B cell (primary cell): ENCODE data around the gene ESPL1. TPM values are rescaled to one million over a fixed set of nuclear protein-coding genes. Genes with fewer than 3 reads are reported as not detected.

Experiments used
- ATAC-seq: fragments of 200-7000 bp; cut with Tn5 transposase; one replicate; pipeline ENCODE4 v1.10.0; 2021; ENCODE audit warnings: low read depth, mild to moderate bottlenecking, moderate number of reproducible peaks, moderate library complexity
- CTCF ChIA-PET: fragments of 350-600 bp; sonication (Branson Sonifier 250); formaldehyde crosslinking; loops from one replicate; lab custom pipeline; 2021; ENCODE audit warnings: antibody characterized with exemption, inconsistent platforms; lab: Charles Lee
- POLR2A ChIA-PET: fragments of 350-600 bp; sonication (Branson Sonifier 250); formaldehyde crosslinking; loops from one replicate; lab custom pipeline; 2021; ENCODE audit warnings: antibody characterized with exemption; lab: Charles Lee
- DNase-seq: peaks from one replicate; pipeline ENCODE4 v3.0.0; 2013
- H2AFZ ChIP-seq: 2 replicates; pipeline ENCODE4 v1.6.1; 2012; ENCODE audit warnings: mild to moderate bottlenecking, low read depth, low read length; ENCODE audit not compliant: insufficient read depth, poor library complexity, severe bottlenecking
- H3K27ac ChIP-seq, 2 donors: 1 replicate in 1 of 2; 2 replicates in 1 of 2; pipeline ENCODE4 v1.5.1; 2012 to 2013; ENCODE audit warnings: low read length in 2 of 2, mild to moderate bottlenecking in 2 of 2, moderate library complexity in 1 of 2
- H3K27me3 ChIP-seq, 4 experiments: fragments of 200-600 bp in 1 of 4; sonication (generic) in 1 of 4; replicated peaks in 1 of 4; 1 replicate in 2 of 4; 2 replicates in 2 of 4; pipeline versions ENCODE4 v1.6.1 to v1.7.0; 2013 to 2016; ENCODE audit warnings: low read length in 3 of 4, mild to moderate bottlenecking in 2 of 4, mixed read lengths in 1 of 4, moderate library complexity in 1 of 4; ENCODE audit not compliant: insufficient read depth in 4 of 4, control insufficient read depth in 3 of 4; ENCODE audit errors: control extremely low read depth in 1 of 4
- H3K36me3 ChIP-seq, 2 experiments: replicated peaks in 1 of 2; 1 replicate in 1 of 2; 2 replicates in 1 of 2; pipeline versions ENCODE4 v1.6.1 to v1.7.1; 2013; ENCODE audit warnings: low read length in 1 of 2; ENCODE audit not compliant: insufficient read depth in 2 of 2, control insufficient read depth in 1 of 2; ENCODE audit errors: control extremely low read depth in 1 of 2, extremely low read depth in 1 of 2
- H3K4me1 ChIP-seq, 2 donors: fragments of 200-600 bp in 1 of 2; sonication (generic) in 1 of 2; 1 replicate in 1 of 2; 2 replicates in 1 of 2; pipeline versions ENCODE4 v1.5.1 to v1.6.1; 2013 to 2017; ENCODE audit warnings: low read length in 2 of 2; ENCODE audit not compliant: control insufficient read depth in 2 of 2, insufficient read depth in 2 of 2
- H3K4me2 ChIP-seq: replicated peaks from 2 replicates; pipeline ENCODE3; 2012; ENCODE audit warnings: mild to moderate bottlenecking, low read depth, low read length; ENCODE audit not compliant: poor library complexity, severe bottlenecking
- H3K4me3 ChIP-seq, 5 experiments: fragments of 200-600 bp in 1 of 5; sonication (generic) in 1 of 5; 1 replicate in 3 of 5; 2 replicates in 2 of 5; pipeline versions ENCODE4 v1.5.1 to v1.7.0; 2011 to 2016; ENCODE audit warnings: low read length in 4 of 5, mild to moderate bottlenecking in 4 of 5, low read depth in 2 of 5, control low read depth in 1 of 5, moderate library complexity in 1 of 5; ENCODE audit not compliant: insufficient read depth in 1 of 5; ENCODE audit errors: control extremely low read depth in 1 of 5, extremely low read depth in 1 of 5
- H3K79me2 ChIP-seq: fragments of 200-600 bp; sonication (generic); one replicate; pipeline ENCODE4 v1.6.0; 2016; ENCODE audit warnings: low read length; ENCODE audit not compliant: control insufficient read depth, insufficient read depth
- H3K9ac ChIP-seq: fragments of 200-600 bp; sonication (generic); 2 replicates; pipeline ENCODE4 v1.6.1; 2017; ENCODE audit warnings: mild to moderate bottlenecking, low read length, moderate library complexity
- H3K9me3 ChIP-seq, 3 donors: one replicate each; pipeline versions ENCODE4 v1.6.1 to v1.7.1; 2013; ENCODE audit warnings: low read length in 2 of 3; ENCODE audit not compliant: control insufficient read depth in 2 of 3, insufficient read depth in 1 of 3; ENCODE audit errors: control extremely low read depth in 1 of 3
- H4K20me1 ChIP-seq: 2 replicates; pipeline ENCODE4 v1.6.0; 2012; ENCODE audit warnings: mild to moderate bottlenecking, low read length; ENCODE audit not compliant: insufficient read depth, control insufficient read depth, poor library complexity, severe bottlenecking
- H3K27ac Mint-ChIP-seq: one replicate; pipeline ENCODE4 v1.8.0; 2021; ENCODE audit warnings: mixed read lengths
- H3K27me3 Mint-ChIP-seq: one replicate; pipeline ENCODE4 v1.8.0; 2021; ENCODE audit warnings: mixed read lengths
- H3K4me1 Mint-ChIP-seq: one replicate; pipeline ENCODE4 v1.8.0; 2021; ENCODE audit warnings: mixed read lengths
- H3K4me3 Mint-ChIP-seq: one replicate; pipeline ENCODE4 v1.8.0; 2021; ENCODE audit warnings: mixed read lengths
- H3K9me3 Mint-ChIP-seq: one replicate; pipeline ENCODE4 v1.8.0; 2022; ENCODE audit warnings: mixed read lengths; ENCODE audit not compliant: insufficient read depth
- EZH2 ChIP-seq: IDR thresholded peaks from 2 replicates; pipeline ENCODE4 v1.6.1; 2012; ENCODE audit warnings: borderline replicate concordance, low read depth, mild to moderate bottlenecking, moderate library complexity, low read length; ENCODE audit not compliant: insufficient read depth, poor library complexity, severe bottlenecking
- WGBS: methylation state at CpG from one replicate; pipeline ENCODE4 v1.1.5; 2013; ENCODE audit warnings: missing lambda C conversion rate; ENCODE audit not compliant: insufficient coverage; 5-methylcytosine and 5-hydroxymethylcytosine counted together
- intact Hi-C: fragments of 100-400 bp; cut with micrococcal nuclease; formaldehyde crosslinking; loops from one replicate; pipeline ENCODE4 v1.10.0; 2022
- polyA plus RNA-seq: library from polyadenylated mRNA; depleted of rRNA; stranded (reverse); fragments of >200 nt; gene quantifications from 2 replicates; pipeline ENCODE4 v1.2.3, GENCODE V29; 2012
- total RNA-seq, 2 donors: library from RNA; stranded (reverse); fragments of 120-200 nt in 1 of 2; gene quantifications; 1 replicate in 1 of 2; 2 replicates in 1 of 2; pipeline versions ENCODE4 v1.2.3 to v1.2.4, GENCODE V29; 2013 to 2022
- TF ChIP-seq, protein P1 (sequence below): fragments of 200-600 bp; IDR thresholded peaks from one replicate; pipeline ENCODE4 v1.8.0; 2022; ENCODE audit warnings: antibody characterized with exemption, mild to moderate bottlenecking

Gene ESPL1
- total and polyA plus RNA-seq, 2 donors (not counting 1 experiment from before 2014, with no cell fraction given), result 0.88 to 2.4 TPM

DNA sequence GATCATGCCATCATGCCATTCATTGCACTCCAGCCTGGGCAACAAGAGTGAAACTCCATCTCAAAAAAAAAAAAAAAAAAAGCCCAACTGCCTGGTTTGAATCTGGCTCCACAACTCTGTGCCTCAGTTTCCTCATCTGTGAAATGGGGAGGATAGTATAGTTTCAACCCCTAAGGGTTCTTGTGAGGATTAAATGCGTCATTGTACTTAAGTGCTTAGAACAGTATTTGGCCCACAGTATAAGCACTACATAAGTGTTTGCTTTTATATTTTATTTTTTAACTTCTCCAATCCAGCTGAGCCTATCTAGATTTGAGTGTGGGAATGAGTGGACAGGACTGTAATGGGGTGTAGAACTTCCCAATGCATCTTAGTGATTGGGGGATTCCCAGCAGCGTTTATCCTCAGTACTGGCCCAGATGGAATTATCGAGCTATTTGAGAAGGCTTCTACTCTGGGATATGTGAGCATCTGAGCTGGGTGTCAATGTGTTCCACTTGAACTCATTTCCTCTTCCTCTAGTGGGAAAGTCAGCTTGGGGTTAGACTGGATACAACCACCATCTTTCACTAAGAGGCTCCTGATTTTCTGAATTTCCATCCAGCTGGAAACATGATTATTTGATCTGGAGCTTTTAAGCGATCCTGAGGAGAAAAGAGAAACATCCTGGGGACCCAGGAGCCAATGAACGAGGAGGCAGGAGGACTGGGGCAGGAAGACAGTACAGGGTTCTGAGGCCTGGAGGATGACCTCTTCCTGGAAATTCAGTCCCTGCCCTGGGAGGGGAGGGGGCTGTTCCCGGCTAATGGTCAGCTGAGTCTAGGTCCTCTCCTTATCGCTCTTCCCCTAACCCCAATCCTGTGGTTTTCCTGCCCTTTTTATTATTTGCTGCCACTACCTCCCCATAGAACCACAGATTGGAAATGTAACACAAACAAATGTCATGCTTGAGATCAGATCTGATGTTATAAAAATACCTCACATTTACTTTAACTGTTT lies 9.3 kb upstream of the ESPL1 start:
- no peaks in the 10 kb centered on the region for H3K9me3 ChIP-seq
- no peak overlapping the region for H3K4me3 Mint-ChIP-seq
- TF ChIP-seq EZH2, result no peak
- TF ChIP-seq, protein P1, sequence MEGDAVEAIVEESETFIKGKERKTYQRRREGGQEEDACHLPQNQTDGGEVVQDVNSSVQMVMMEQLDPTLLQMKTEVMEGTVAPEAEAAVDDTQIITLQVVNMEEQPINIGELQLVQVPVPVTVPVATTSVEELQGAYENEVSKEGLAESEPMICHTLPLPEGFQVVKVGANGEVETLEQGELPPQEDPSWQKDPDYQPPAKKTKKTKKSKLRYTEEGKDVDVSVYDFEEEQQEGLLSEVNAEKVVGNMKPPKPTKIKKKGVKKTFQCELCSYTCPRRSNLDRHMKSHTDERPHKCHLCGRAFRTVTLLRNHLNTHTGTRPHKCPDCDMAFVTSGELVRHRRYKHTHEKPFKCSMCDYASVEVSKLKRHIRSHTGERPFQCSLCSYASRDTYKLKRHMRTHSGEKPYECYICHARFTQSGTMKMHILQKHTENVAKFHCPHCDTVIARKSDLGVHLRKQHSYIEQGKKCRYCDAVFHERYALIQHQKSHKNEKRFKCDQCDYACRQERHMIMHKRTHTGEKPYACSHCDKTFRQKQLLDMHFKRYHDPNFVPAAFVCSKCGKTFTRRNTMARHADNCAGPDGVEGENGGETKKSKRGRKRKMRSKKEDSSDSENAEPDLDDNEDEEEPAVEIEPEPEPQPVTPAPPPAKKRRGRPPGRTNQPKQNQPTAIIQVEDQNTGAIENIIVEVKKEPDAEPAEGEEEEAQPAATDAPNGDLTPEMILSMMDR, result no peak
- H3K27me3 ChIP-seq, result no peaks in the 10 kb centered on the region
- H4K20me1 ChIP-seq, result no peaks in the 10 kb centered on the region
- H3K27ac Mint-ChIP-seq, result peak overlapping the region; percentile 70
- no peaks in the 10 kb centered on the region for H3K27me3 Mint-ChIP-seq
- peaks cover 0 to 14% of the 10 kb centered on the region in 2 experiments for H3K36me3 ChIP-seq
- no peaks in the 10 kb centered on the region for H3K9me3 Mint-ChIP-seq
- peaks cover 39% of the 10 kb centered on the region for H3K4me1 Mint-ChIP-seq
- CTCF ChIA-PET, result interaction anchor here (0.7 to 1.9 kb wide), 9 partner anchors 9 to 193 kb away, joined by 3 to 9 read pairs (median 4); partner anchors contain the start of gene ESPL1
- H3K4me2 ChIP-seq, result peak overlapping the region; percentile 6
- 70% methylated on average over 2 of the region's 7 CpGs for WGBS
- peaks cover 32% of the 10 kb centered on the region for H3K79me2 ChIP-seq
- no peak overlapping the region for H3K9ac ChIP-seq
- H2AFZ ChIP-seq, result no peak overlapping the region
- intact Hi-C loops, result no loop called here
- no peak overlapping the region for H3K4me3 ChIP-seq
- POLR2A ChIA-PET, result interaction anchor here (0.7 kb wide), 1 partner anchor 14 kb away, joined by 3 read pairs; no protein-coding TSS in a partner anchor
- peaks cover 40 to 57% of the 10 kb centered on the region in 2 donors for H3K4me1 ChIP-seq
- ATAC-seq (no peak), DNase-seq (no peak)
- H3K27ac ChIP-seq, result peak overlapping the region; percentile 0 to 69
